Measurements from ENCODE around the gene PCSK7.

DNA sequence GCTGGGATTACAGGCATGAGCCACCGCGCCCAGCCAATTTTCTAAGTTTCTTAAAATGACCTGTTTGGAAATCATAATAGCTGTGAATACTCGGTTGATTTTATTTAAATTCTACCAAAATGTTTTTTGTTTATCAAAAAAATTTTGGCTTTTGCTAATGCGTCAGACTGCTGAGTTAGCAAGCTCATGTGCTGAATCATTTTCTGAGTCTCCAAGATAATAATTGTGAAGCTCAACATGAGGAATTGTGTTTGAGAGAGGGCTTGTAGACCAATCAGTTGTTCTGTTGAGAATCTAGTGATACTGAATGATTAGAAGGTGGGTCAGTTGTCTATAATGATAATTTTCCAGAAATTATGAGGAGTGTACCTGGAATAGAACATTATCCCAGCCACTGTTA lies 16.5 kb upstream of the PCSK7 start:
- TF ChIP-seq, protein P1, sequence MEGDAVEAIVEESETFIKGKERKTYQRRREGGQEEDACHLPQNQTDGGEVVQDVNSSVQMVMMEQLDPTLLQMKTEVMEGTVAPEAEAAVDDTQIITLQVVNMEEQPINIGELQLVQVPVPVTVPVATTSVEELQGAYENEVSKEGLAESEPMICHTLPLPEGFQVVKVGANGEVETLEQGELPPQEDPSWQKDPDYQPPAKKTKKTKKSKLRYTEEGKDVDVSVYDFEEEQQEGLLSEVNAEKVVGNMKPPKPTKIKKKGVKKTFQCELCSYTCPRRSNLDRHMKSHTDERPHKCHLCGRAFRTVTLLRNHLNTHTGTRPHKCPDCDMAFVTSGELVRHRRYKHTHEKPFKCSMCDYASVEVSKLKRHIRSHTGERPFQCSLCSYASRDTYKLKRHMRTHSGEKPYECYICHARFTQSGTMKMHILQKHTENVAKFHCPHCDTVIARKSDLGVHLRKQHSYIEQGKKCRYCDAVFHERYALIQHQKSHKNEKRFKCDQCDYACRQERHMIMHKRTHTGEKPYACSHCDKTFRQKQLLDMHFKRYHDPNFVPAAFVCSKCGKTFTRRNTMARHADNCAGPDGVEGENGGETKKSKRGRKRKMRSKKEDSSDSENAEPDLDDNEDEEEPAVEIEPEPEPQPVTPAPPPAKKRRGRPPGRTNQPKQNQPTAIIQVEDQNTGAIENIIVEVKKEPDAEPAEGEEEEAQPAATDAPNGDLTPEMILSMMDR (optimal IDR thresholded peaks at IDR 0.05 in 1 of 3, IDR thresholded peaks at IDR 0.05 in 1 of 3, conservative IDR thresholded peaks at IDR 0.05 in 1 of 3; ENCODE audit: extremely low read depth in 1 of 3, insufficient read depth in 2 of 3, low read length in 3 of 3): no peak
- TF ChIP-seq EZH2 (IDR thresholded peaks at IDR 0.05; ENCODE audit: low read length): no peak

Data from keratinocyte (primary cell).